Mesodermal cell (in vitro differentiated cells): ENCODE results near the gene SRA1.

Experiments used
- H3K27ac ChIP-seq: 2 replicates; pipeline ENCODE4 v1.7.0; 2013; ENCODE audit warnings: mild to moderate bottlenecking, low read depth, low read length, moderate library complexity; ENCODE audit not compliant: severe bottlenecking
- H3K36me3 ChIP-seq: 2 replicates; pipeline ENCODE4 v1.7.1; 2013; ENCODE audit warnings: mild to moderate bottlenecking, low read length, moderate library complexity; ENCODE audit not compliant: control insufficient read depth, insufficient read depth
- H3K4me1 ChIP-seq: one replicate; pipeline ENCODE4 v1.7.1; 2013; ENCODE audit warnings: mild to moderate bottlenecking, low read length; ENCODE audit not compliant: insufficient read depth, control insufficient read depth, poor library complexity, severe bottlenecking
- H3K4me3 ChIP-seq: 2 replicates; pipeline ENCODE4 v1.7.0; 2013; ENCODE audit warnings: low read length, control low read depth, mild to moderate bottlenecking; ENCODE audit not compliant: insufficient read depth, poor library complexity, severe bottlenecking; ENCODE audit errors: extremely low read depth
- H3K9me3 ChIP-seq: 2 replicates; pipeline ENCODE4 v1.7.1; 2013; ENCODE audit warnings: mild to moderate bottlenecking, low read length, moderate library complexity; ENCODE audit not compliant: control insufficient read depth
- WGBS, 2 experiments: methylation state at CpG; one replicate each; pipeline ENCODE4 v1.1.5; 2013; ENCODE audit warnings: missing lambda C conversion rate in 2 of 2; ENCODE audit not compliant: insufficient coverage in 2 of 2; 5-methylcytosine and 5-hydroxymethylcytosine counted together

The SRA1 gene

DNA sequence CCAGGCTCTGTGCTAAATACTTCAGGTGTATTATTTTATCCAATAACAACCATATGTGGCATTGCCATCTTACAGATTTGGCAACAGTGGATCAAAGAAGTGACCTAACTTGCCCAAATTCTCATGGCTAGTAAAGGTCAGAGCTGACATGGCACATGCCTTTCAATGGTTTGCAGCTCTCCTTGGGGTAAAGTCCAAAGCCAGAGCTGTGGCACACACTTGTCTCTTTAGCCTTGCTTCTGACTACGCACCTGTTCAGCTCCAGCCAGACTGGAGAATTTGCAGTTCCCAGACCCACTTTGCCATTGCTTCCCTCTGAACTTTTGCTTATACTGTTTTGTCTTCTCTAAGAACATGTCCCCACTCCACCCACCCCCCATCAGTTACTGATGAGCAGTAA, 13.2 kb upstream of the SRA1 start:
- no peak overlapping the region for H3K27ac ChIP-seq
- H3K4me3 ChIP-seq, result no peak overlapping the region
- H3K9me3 ChIP-seq, result no peaks in the 10 kb centered on the region
- H3K36me3 ChIP-seq, result peaks cover 26% of the 10 kb centered on the region
- WGBS, 2 experiments, result 100% methylated on average over 1 of the region's 1 CpG
- peaks cover 6% of the 10 kb centered on the region for H3K4me1 ChIP-seq

GRCh38 chr5:140570058-140570457, 12.8 kb upstream of the SRA1 start:
- no peak overlapping the region for H3K4me3 ChIP-seq
- peaks cover 26% of the 10 kb centered on the region for H3K36me3 ChIP-seq
- 90 to 92% methylated on average over 3 to 4 of the region's 4 CpGs for WGBS, 2 experiments
- H3K9me3 ChIP-seq, result no peaks in the 10 kb centered on the region
- no peak overlapping the region for H3K27ac ChIP-seq
- peaks cover 6% of the 10 kb centered on the region for H3K4me1 ChIP-seq

DNA sequence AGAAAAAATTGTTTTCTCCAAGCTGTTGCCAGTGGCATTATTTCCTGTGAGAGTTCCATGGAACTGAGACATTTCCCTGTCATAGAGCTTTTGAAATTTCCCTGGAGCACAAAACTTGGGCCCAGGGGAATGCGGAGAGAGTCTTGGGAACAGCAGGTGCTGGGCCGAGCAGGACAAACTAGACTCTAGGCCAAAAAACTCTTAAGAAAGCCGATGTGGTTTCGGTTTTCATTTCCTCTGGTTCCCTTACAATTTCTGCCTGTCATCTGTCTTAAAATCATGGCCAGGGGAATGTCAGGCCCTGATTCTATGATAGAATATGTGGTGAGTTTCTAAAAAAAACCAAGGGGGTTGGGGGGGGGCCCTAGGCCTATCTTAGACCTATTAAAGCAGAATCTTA, 11.9 kb upstream of the SRA1 start:
- no peak overlapping the region for H3K27ac ChIP-seq
- peaks cover 26% of the 10 kb centered on the region for H3K36me3 ChIP-seq
- WGBS, 2 experiments, result 95 to 100% methylated on average over 4 of the region's 4 CpGs
- peaks cover 6% of the 10 kb centered on the region for H3K4me1 ChIP-seq
- no peaks in the 10 kb centered on the region for H3K9me3 ChIP-seq
- H3K4me3 ChIP-seq, result no peak overlapping the region

- H3K9me3 ChIP-seq, result no peaks in the 10 kb centered on the region
- no peak overlapping the region for H3K27ac ChIP-seq
- WGBS, 2 experiments, result 93 to 100% methylated on average over 2 of the region's 2 CpGs
- H3K36me3 ChIP-seq, result peaks cover 26% of the 10 kb centered on the region
- H3K4me1 ChIP-seq, result peaks cover 11% of the 10 kb centered on the region
- no peak overlapping the region for H3K4me3 ChIP-seq
Measured at GRCh38 chr5:140568443-140569063, 11.3 kb upstream of the SRA1 start.

DNA sequence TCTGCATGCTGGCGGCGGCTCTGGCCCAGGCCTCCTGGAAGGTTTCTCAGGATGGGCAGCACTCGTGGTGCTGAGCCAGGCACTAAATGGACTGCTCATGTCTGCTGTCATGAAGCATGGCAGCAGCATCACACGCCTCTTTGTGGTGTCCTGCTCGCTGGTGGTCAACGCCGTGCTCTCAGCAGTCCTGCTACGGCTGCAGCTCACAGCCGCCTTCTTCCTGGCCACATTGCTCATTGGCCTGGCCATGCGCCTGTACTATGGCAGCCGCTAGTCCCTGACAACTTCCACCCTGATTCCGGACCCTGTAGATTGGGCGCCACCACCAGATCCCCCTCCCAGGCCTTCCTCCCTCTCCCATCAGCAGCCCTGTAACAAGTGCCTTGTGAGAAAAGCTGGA, 10.6 kb upstream of the SRA1 start:
- Histone ChIP-seq H3K36me3 (peaks cover 26% of the 10 kb centered on the region), H3K27ac (no peak overlapping the region), H3K4me1 (peaks cover 12% of the 10 kb centered on the region), H3K9me3 (no peaks in the 10 kb centered on the region), H3K4me3 (no peak overlapping the region)
- WGBS, 2 experiments, result 94 to 98% methylated on average over 10 to 11 of the region's 13 CpGs

GRCh38 chr5:140567136-140567818, 10.0 kb upstream of the SRA1 start:
- 96 to 98% methylated on average over 21 of the region's 22 CpGs for WGBS, 2 experiments
- Histone ChIP-seq H3K4me1 (peaks cover 12% of the 10 kb centered on the region), H3K36me3 (peaks cover 26% of the 10 kb centered on the region), H3K27ac (no peak overlapping the region), H3K9me3 (no peaks in the 10 kb centered on the region), H3K4me3 (no peak overlapping the region)

GRCh38 chr5:140566665-140567064, 9.4 kb upstream of the SRA1 start:
- H3K4me1 ChIP-seq, result peaks cover 12% of the 10 kb centered on the region
- whole genome bisulfite sequencing, 2 experiments, result 96% methylated on average over 4 to 5 of the region's 5 CpGs
- peaks cover 28% of the 10 kb centered on the region for H3K36me3 ChIP-seq
- no peak overlapping the region for H3K27ac ChIP-seq
- no peaks in the 10 kb centered on the region for H3K9me3 ChIP-seq
- H3K4me3 ChIP-seq, result no peak overlapping the region

- H3K27ac ChIP-seq, result no peak overlapping the region
- WGBS, 2 experiments, result 89 to 100% methylated on average over 1 to 3 of the region's 4 CpGs
- H3K4me3 ChIP-seq, result peak overlapping the region; percentile 72
- peaks cover 29% of the 10 kb centered on the region for H3K36me3 ChIP-seq
- no peaks in the 10 kb centered on the region for H3K9me3 ChIP-seq
- H3K4me1 ChIP-seq, result peaks cover 12% of the 10 kb centered on the region
Measured at GRCh38 chr5:140565780-140566095, 8.5 kb upstream of the SRA1 start.

DNA sequence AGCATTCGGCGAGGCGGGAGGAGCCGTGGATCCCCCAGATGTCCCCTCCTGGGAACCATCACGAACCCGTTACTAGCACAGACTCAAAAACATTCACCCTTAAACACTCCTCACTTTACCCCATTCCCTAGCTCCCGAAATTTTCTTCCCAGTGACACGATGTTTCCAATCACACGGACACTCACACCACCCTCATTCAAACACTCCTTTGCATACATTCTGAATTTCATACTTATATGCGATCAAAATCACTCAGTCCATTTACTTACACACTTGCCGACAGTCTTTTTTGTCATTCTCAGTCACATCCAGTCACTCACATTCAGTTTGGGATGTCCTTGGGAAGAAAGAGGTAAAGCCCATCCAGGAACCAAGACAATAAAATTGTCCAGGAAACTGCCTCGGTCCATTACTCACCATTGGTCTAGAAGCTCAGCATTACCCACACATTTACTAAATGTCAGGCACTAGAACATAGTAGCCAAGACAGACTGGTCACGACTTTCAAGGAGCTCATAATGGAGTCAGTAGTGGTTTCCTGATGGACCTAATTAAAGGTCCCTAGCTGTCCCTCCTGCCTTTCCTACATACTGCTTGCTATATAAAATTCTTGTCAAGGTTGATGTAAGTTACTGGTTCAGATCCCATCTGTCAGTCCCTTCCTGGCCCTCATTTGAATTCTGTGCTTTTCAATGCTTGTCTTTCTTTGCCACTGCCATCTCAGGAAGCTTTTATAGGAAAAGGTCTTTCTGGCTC, 7.9 kb upstream of the SRA1 start:
- no peaks in the 10 kb centered on the region for H3K9me3 ChIP-seq
- H3K27ac ChIP-seq, result peak overlapping the region; percentile 94
- 3 to 5% methylated on average over 8 to 12 of the region's 13 CpGs for WGBS, 2 experiments
- H3K36me3 ChIP-seq, result peaks cover 29% of the 10 kb centered on the region
- peaks cover 12% of the 10 kb centered on the region for H3K4me1 ChIP-seq
- peak overlapping the region; percentile 72 for H3K4me3 ChIP-seq

DNA sequence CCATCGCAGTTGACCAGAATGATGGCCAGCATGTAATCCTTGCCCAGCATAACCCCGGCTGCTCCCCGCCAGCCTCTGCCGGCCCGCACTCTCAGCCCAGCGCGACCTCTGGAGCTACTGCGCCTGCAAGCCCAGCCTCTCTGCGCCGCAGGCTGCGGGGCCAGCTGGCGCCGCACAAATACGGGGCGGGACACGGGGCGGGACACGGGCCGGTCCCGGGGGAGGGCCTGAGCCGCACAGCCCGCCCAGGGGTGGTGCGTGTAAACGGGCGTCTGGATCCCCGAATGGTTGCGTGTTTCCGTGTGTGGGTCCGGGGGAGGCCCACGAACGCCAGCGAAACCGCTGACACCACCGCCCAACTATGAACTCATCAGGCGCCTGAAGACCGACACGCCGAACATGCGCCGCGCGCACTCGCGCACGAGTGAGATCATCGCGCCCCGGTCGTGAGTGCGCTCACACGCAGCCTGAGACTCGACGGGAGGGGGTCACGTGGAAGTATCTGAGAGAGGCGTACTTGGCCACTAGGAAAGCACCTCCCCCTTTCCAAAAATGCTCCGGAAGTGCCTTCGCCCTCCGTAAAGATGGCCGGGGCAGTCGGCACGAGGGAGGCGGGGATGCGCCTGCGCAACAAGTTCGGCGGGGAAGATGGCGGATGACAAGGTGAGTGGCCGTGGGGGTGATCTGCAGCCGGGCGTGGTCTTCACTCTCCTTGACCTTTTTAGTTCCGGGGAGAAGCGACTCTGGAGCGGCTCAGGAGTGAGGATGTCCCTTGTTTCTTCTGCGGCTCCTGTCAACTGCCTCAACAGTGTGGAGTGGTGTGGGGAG, 7.1 kb upstream of the SRA1 start, which contains the start of the genes APBB3 and SLC35A4:
Gene APBB3 (minus strand): TSS at position 403 of the 828 bp plus-strand sequence. CDS start 353 bp downstream, at position 50.
Gene SLC35A4 (plus strand): TSS at position 633 of the 828 bp plus-strand sequence. CDS start 2,342 bp downstream, outside the sequence.
- Histone ChIP-seq H3K27ac (peak within 1 kb of the TSS; percentile 94), H3K9me3 (no peaks in the 10 kb centered on the region), H3K36me3 (peaks cover 35% of the 10 kb centered on the region), H3K4me3 (peak within 1 kb of the TSS; percentile 72), H3K4me1 (peaks cover 12% of the 10 kb centered on the region)
- whole genome bisulfite sequencing, 2 experiments, result 0 to 1% methylated on average over 59 to 61 of the region's 74 CpGs
